GM12878 (cell line): Measurements from ENCODE around the gene USP46. TPM values are rescaled to one million over a fixed set of nuclear protein-coding genes. Genes with fewer than 3 reads are reported as not detected.

Source experiments
- ATAC-seq: fragments of 200-7000 bp; cut with Tn5 transposase; 3 replicates; pipeline ENCODE4 v1.9.1; 2020; ENCODE audit warnings: mild to moderate bottlenecking, moderate library complexity
- BruUV-seq: library from RNA; stranded (reverse); fragments of 400-500 nt; replicated peaks from 2 replicates; lab custom pipeline; 2021; lab: Mats Ljungman, UMichigan
- CTCF ChIA-PET: fragments of 300-600 bp; sonication (Branson Sonifier 250); formaldehyde crosslinking; extraction: SDS; loops from one replicate; lab custom pipeline; 2021; ENCODE audit warnings: inconsistent platforms; lab: Yijun Ruan, JAX
- POLR2A ChIA-PET: fragments of 350-600 bp; formaldehyde crosslinking; extraction: SDS; loops from one replicate; lab custom pipeline; 2021; ENCODE audit warnings: inconsistent platforms; lab: Charles Lee
- RAD21 ChIA-PET: fragments of 300-600 bp; sonication (Branson Sonifier 250); formaldehyde crosslinking; loops from one replicate; lab custom pipeline; 2023; ENCODE audit warnings: antibody characterized with exemption; ENCODE audit not compliant: unreplicated experiment; lab: Charles Lee
- SMC1A ChIA-PET: fragments of 300-600 bp; sonication (Branson Sonifier 250); formaldehyde crosslinking; loops from one replicate; lab custom pipeline; 2023; ENCODE audit not compliant: unreplicated experiment, uncharacterized antibody; lab: Charles Lee
- DNase-seq: peaks from one replicate; pipeline ENCODE4 v3.0.0-alpha.2; 2011; ENCODE audit warnings: low read depth, low spot score
- FAIRE-seq: peaks from 3 replicates; lab custom pipeline; 2011; peaks lifted over from hg19 to GRCh38; lab: Jason Lieb, UNC
- H2AFZ ChIP-seq: 2 replicates; pipeline ENCODE4 v1.6.0; 2011; ENCODE audit warnings: low read depth, low read length, control low read depth; ENCODE audit not compliant: control insufficient read depth
- H3K27ac ChIP-seq: 2 replicates; pipeline ENCODE4 v1.5.1; 2011; ENCODE audit warnings: control low read depth; ENCODE audit not compliant: control insufficient read depth, insufficient read depth
- H3K27me3 ChIP-seq, 2 experiments: replicated peaks in 1 of 2; 2 replicates each; pipeline versions ENCODE4 v1.6.0 to v1.6.1; 2011; ENCODE audit warnings: low read length in 1 of 2; ENCODE audit not compliant: control insufficient read depth in 2 of 2, insufficient read depth in 2 of 2
- H3K36me3 ChIP-seq, 2 experiments: 2 replicates each; pipeline ENCODE4 v1.5.1; 2011; ENCODE audit warnings: low read length in 1 of 2; ENCODE audit not compliant: control insufficient read depth in 2 of 2, insufficient read depth in 2 of 2
- H3K4me1 ChIP-seq: 2 replicates; pipeline ENCODE4 v1.6.1; 2011; ENCODE audit warnings: mild to moderate bottlenecking, low read length, moderate library complexity, mixed read lengths; ENCODE audit not compliant: control insufficient read depth, insufficient read depth
- H3K4me2 ChIP-seq: 2 replicates; pipeline ENCODE4 v1.6.0; 2011; ENCODE audit warnings: control low read depth; ENCODE audit not compliant: control insufficient read depth, insufficient read depth
- H3K4me3 ChIP-seq: fragments of 200-600 bp; sonication (generic); 2 replicates; pipeline ENCODE4 v1.5.1; 2016
- H3K79me2 ChIP-seq: 2 replicates; pipeline ENCODE4 v1.6.0; 2011; ENCODE audit warnings: low read length; ENCODE audit not compliant: control insufficient read depth, insufficient read depth
- H3K9ac ChIP-seq: 2 replicates; pipeline ENCODE4 v1.8.0; 2011; ENCODE audit warnings: low read length, control low read depth, mixed read lengths; ENCODE audit not compliant: control insufficient read depth, insufficient read depth
- H3K9me3 ChIP-seq: replicated peaks from 3 replicates; pipeline ENCODE4 v1.5.1; 2011; ENCODE audit warnings: mild to moderate bottlenecking, low read length; ENCODE audit not compliant: control insufficient read depth, insufficient read depth
- H4K20me1 ChIP-seq: 2 replicates; pipeline ENCODE4 v1.6.0; 2011; ENCODE audit not compliant: control insufficient read depth, insufficient read depth
- DPF2 ChIP-seq: fragments of 450-650 bp; IDR thresholded peaks from 2 replicates; pipeline ENCODE4 v1.6.1; 2017; ENCODE audit warnings: mild to moderate bottlenecking
- E2F8 ChIP-seq: fragments of 450-650 bp; IDR thresholded peaks from 2 replicates; pipeline ENCODE4 v1.6.1; 2018; ENCODE audit warnings: mild to moderate bottlenecking, low read depth, moderate library complexity; ENCODE audit not compliant: partially characterized antibody
- EP300 ChIP-seq, 2 experiments: fragments of 150-350 bp in 1 of 2; IDR thresholded peaks; 2 replicates each; pipeline ENCODE4 v1.6.1; 2011 to 2012; ENCODE audit warnings: low read depth in 2 of 2, low read length in 2 of 2, borderline replicate concordance in 1 of 2, improper control_type of control experiment in 1 of 2, inconsistent platforms in 1 of 2; ENCODE audit not compliant: control insufficient read depth in 1 of 2
- HDAC2 ChIP-seq: fragments of 200-600 bp; sonication (generic); IDR thresholded peaks from 2 replicates; pipeline ENCODE4 v1.6.1; 2017
- HDAC6 ChIP-seq: fragments of 200-600 bp; sonication (generic); IDR thresholded peaks from one replicate; pipeline ENCODE4 v1.8.0; 2017; ENCODE audit warnings: antibody characterized with exemption; ENCODE audit not compliant: unreplicated experiment
- HSF1 ChIP-seq: fragments of 150-350 bp; IDR thresholded peaks from 2 replicates; pipeline ENCODE4 v1.6.1; 2014; ENCODE audit warnings: mild to moderate bottlenecking, low read depth, low read length
- KDM1A ChIP-seq: fragments of 200-600 bp; sonication (generic); IDR thresholded peaks from 2 replicates; pipeline ENCODE4 v1.6.1; 2016; ENCODE audit warnings: borderline replicate concordance
- MYC ChIP-seq: IDR thresholded peaks from 2 replicates; pipeline ENCODE4 v1.6.1; 2011; ENCODE audit warnings: mild to moderate bottlenecking, low read length, moderate library complexity, inconsistent platforms; ENCODE audit not compliant: insufficient read depth, insufficient replicate concordance, insufficient read length, severe bottlenecking
- NFYB ChIP-seq: IDR thresholded peaks from 2 replicates; pipeline ENCODE4 v1.6.1; 2011; ENCODE audit warnings: low read depth, mild to moderate bottlenecking, low read length, improper control_type of control experiment, moderate library complexity; ENCODE audit not compliant: insufficient read depth
- PML ChIP-seq: IDR thresholded peaks from 2 replicates; pipeline ENCODE4 v1.6.1; 2012; ENCODE audit warnings: low read length, inconsistent platforms
- RAD51 ChIP-seq: fragments of 450-650 bp; IDR thresholded peaks from 2 replicates; pipeline ENCODE4 v1.6.1; 2016; ENCODE audit warnings: moderate library complexity, mild to moderate bottlenecking, inconsistent platforms
- RFX5 ChIP-seq: IDR thresholded peaks from 2 replicates; pipeline ENCODE4 v1.6.1; 2011; ENCODE audit warnings: low read depth, low read length, improper control_type of control experiment
- SREBF1 ChIP-seq: IDR thresholded peaks from 2 replicates; pipeline ENCODE4 v1.6.1; 2012; ENCODE audit warnings: mild to moderate bottlenecking, low read length
- ZBED1 ChIP-seq: IDR thresholded peaks from 2 replicates; pipeline ENCODE4 v1.6.1; 2016; ENCODE audit warnings: borderline replicate concordance
- ZNF217 ChIP-seq: fragments of 450-650 bp; IDR thresholded peaks from 2 replicates; pipeline ENCODE4 v1.6.1; 2017; ENCODE audit warnings: antibody characterized with exemption, mild to moderate bottlenecking
- ZNF384 ChIP-seq: IDR thresholded peaks from 2 replicates; pipeline ENCODE4 v1.6.1; 2012; ENCODE audit warnings: low read depth, mild to moderate bottlenecking, low read length, improper control_type of control experiment, borderline replicate concordance
- WGBS: methylation state at CpG from one replicate; pipeline ENCODE4 v1.1.6; 2016; ENCODE audit warnings: low lambda C conversion rate; ENCODE audit not compliant: insufficient replicate concordance, insufficient coverage; ENCODE audit errors: missing lambda C conversion rate; 5-methylcytosine and 5-hydroxymethylcytosine counted together
- in situ Hi-C: fragments of 300-500 bp; cut with MboI; formaldehyde crosslinking; loops from 9 replicates; pipeline ENCODE4 v1.14.3; 2018; ENCODE audit warnings: mixed read lengths
- intact Hi-C: fragments of 100-400 bp; cut with micrococcal nuclease; formaldehyde crosslinking; loops from one replicate; pipeline ENCODE4 v1.14.2; 2022; ENCODE audit not compliant: unreplicated experiment
- polyA plus RNA-seq, 11 experiments: library from polyadenylated mRNA; depleted of rRNA in 4 of 11; unstranded in 6 of 11; stranded (reverse) in 5 of 11; fragments of >200 nt; fragmentation: Nextera tagmentation in 4 of 11; fragmentation: Illumina TruSeq in 1 of 11; extraction: Ambion mirVana in 4 of 11; extraction: Trizol in 1 of 11; gene quantifications; 1 replicate in 1 of 11; 2 replicates in 10 of 11; pipeline versions ENCODE4 v1.2.1 to v1.2.3, GENCODE V29; 2011 to 2016; ENCODE audit warnings: inconsistent platforms in 2 of 11, missing spikeins in 2 of 11, low read depth in 1 of 11
- total RNA-seq, 4 experiments: library from RNA; depleted of rRNA in 3 of 4; stranded (reverse); fragments of >200 nt in 3 of 4; fragmentation: Illumina TruSeq in 1 of 4; extraction: Trizol in 1 of 4; gene quantifications; 2 replicates each; pipeline versions ENCODE4 v1.2.1 to v1.2.3, GENCODE V29; 2013 to 2021

Gene USP46
- total and polyA plus RNA-seq, 10 of the 15 experiments (the other 5 are each of a cell fraction or from before 2014, with no cell fraction given) = 5.3 to 20.1 (median 12.0) TPM

GRCh38 chr4:52606040-52606439, 53.1 kb downstream of the USP46 start:
- no peak for TF ChIP-seq HDAC6
- TF ChIP-seq ZNF217 = no peak
- TF ChIP-seq RFX5 = no peak
- no peak for TF ChIP-seq KDM1A
- no peak for TF ChIP-seq PML
- TF ChIP-seq ZBED1 = no peak
- TF ChIP-seq HSF1 = no peak
- TF ChIP-seq DPF2 = no peak
- TF ChIP-seq NFYB = no peak
- no peak for TF ChIP-seq HDAC2
- no peak for TF ChIP-seq SREBF1
- TF ChIP-seq MYC = no peak
- TF ChIP-seq RAD51 = no peak
- no peak for TF ChIP-seq ZNF384
- no peak for TF ChIP-seq E2F8
- no peak for TF ChIP-seq EP300 (IDR thresholded peaks at IDR 0.05; ENCODE audit: borderline replicate concordance in 1 of 2, control insufficient read depth in 1 of 2, low read depth in 2 of 2, low read length in 2 of 2)
- CTCF ChIA-PET = interaction anchor here (1.4 kb wide), 1 partner anchor 18 kb away, joined by 3 read pairs; no protein-coding TSS in a partner anchor
- intact Hi-C loops = no loop called here
- H3K4me1 ChIP-seq = no peaks in the 10 kb centered on the region
- no peaks in the 10 kb centered on the region for H3K79me2 ChIP-seq
- H3K4me3 ChIP-seq = no peak overlapping the region
- RAD21 ChIA-PET = no interaction called here
- no peaks in the 10 kb centered on the region for H3K27me3 ChIP-seq
- in situ Hi-C loops = no loop called here
- no peak for ATAC-seq
- H3K9me3 ChIP-seq = no peaks in the 10 kb centered on the region
- WGBS = 97% methylated on average over 2 of the region's 2 CpGs
- no peaks in the 10 kb centered on the region for H4K20me1 ChIP-seq
- no peak for FAIRE-seq
- H3K27ac ChIP-seq = no peak overlapping the region
- no TSS peak for BruUV-seq
- H3K36me3 ChIP-seq = peaks cover 0 to 17% of the 10 kb centered on the region in 2 experiments
- no peak overlapping the region for H3K4me2 ChIP-seq
- H2AFZ ChIP-seq = no peak overlapping the region
- H3K9ac ChIP-seq = no peak overlapping the region
- POLR2A ChIA-PET = no interaction called here
- SMC1A ChIA-PET = no interaction called here
- DNase-seq = no peak
